ENCODE data around the gene GOSR2.

The GOSR2 gene

DNA sequence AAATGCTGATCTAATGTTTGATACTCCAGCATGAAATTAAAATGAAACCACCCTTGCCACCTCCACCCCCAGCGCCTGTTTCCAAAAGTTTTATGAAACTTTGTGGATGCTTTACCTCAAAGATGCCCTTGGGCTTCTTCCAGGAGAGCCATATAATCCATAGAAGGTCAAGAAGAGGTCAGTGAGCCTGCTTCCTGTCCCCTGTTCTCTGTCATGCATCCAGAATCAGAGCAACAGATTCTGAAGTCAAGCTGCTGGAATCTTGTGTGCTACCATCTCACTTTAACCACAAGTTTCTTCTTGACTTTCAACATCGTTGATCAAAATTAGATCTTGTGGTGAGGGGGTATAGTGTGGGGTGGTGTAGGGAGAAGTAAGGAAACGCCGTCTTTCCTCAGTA lies 8.6 kb downstream of the GOSR2 start:
- TF ChIP-seq, protein P1, sequence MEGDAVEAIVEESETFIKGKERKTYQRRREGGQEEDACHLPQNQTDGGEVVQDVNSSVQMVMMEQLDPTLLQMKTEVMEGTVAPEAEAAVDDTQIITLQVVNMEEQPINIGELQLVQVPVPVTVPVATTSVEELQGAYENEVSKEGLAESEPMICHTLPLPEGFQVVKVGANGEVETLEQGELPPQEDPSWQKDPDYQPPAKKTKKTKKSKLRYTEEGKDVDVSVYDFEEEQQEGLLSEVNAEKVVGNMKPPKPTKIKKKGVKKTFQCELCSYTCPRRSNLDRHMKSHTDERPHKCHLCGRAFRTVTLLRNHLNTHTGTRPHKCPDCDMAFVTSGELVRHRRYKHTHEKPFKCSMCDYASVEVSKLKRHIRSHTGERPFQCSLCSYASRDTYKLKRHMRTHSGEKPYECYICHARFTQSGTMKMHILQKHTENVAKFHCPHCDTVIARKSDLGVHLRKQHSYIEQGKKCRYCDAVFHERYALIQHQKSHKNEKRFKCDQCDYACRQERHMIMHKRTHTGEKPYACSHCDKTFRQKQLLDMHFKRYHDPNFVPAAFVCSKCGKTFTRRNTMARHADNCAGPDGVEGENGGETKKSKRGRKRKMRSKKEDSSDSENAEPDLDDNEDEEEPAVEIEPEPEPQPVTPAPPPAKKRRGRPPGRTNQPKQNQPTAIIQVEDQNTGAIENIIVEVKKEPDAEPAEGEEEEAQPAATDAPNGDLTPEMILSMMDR (IDR thresholded peaks at IDR 0.05; ENCODE audit: unreplicated experiment in 3 of 3), result no peak
- H3K27me3 Mint-ChIP-seq (ENCODE audit: low read depth), result no peaks in the 10 kb centered on the region
- H3K9me3 Mint-ChIP-seq, result no peaks in the 10 kb centered on the region
- H3K36me3 Mint-ChIP-seq (ENCODE audit: low read depth), result peaks cover 50% of the 10 kb centered on the region
- peak overlapping the region in 1 of 3 experiments; percentile 45 for H3K27ac Mint-ChIP-seq
- H3K4me3 Mint-ChIP-seq, result no peak overlapping the region
- H3K4me1 Mint-ChIP-seq, result peaks cover 7% of the 10 kb centered on the region

- no peak overlapping the region for H3K4me3 Mint-ChIP-seq
- H3K4me1 Mint-ChIP-seq, result no peaks in the 10 kb centered on the region
Observed at GRCh38 chr17:46935658-46936266, 12.8 kb downstream of the GOSR2 start.

GRCh38 chr17:46940692-46941404 lies 17.9 kb downstream of the GOSR2 start:
- TF ChIP-seq, protein P1 (IDR thresholded peaks at IDR 0.05; ENCODE audit: unreplicated experiment in 3 of 3), result peak; percentile 75 to 83 (median 82)
- Mint-ChIP-seq H3K4me1 (peaks cover 11% of the 10 kb centered on the region), H3K27me3 (ENCODE audit: low read depth) (peaks cover 5% of the 10 kb centered on the region), H3K4me3 (no peak overlapping the region), H3K9me3 (no peaks in the 10 kb centered on the region), H3K36me3 (ENCODE audit: low read depth) (peaks cover 42% of the 10 kb centered on the region), H3K27ac (peak overlapping the region in 1 of 3 experiments; percentile 50)

More at GRCh38 chr17:46935658-46936266, 12.8 kb downstream of the GOSR2 start:
- H3K27ac Mint-ChIP-seq, result no peak overlapping the region
- no peaks in the 10 kb centered on the region for H3K9me3 Mint-ChIP-seq
- TF ChIP-seq, protein P1 (IDR thresholded peaks at IDR 0.05; ENCODE audit: unreplicated experiment in 3 of 3), result no peak
- peaks cover 85% of the 10 kb centered on the region for H3K36me3 Mint-ChIP-seq (ENCODE audit: low read depth)
- no peaks in the 10 kb centered on the region for H3K27me3 Mint-ChIP-seq (ENCODE audit: low read depth)

- Mint-ChIP-seq H3K27me3 (ENCODE audit: low read depth) (peaks cover 5% of the 10 kb centered on the region), H3K9me3 (no peaks in the 10 kb centered on the region), H3K27ac (peak overlapping the region in 1 of 3 experiments; percentile 3), H3K4me3 (no peak overlapping the region), H3K36me3 (ENCODE audit: low read depth) (peaks cover 27% of the 10 kb centered on the region), H3K4me1 (peaks cover 11% of the 10 kb centered on the region)
- TF ChIP-seq, protein P1 (IDR thresholded peaks at IDR 0.05; ENCODE audit: unreplicated experiment in 3 of 3), result peak; percentile 75 to 81 (median 76)
Observed at GRCh38 chr17:46942441-46943217, 19.7 kb downstream of the GOSR2 start.

- H3K4me3 Mint-ChIP-seq, result no peak overlapping the region
- peaks cover 24% of the 10 kb centered on the region for H3K36me3 Mint-ChIP-seq (ENCODE audit: low read depth)
- H3K4me1 Mint-ChIP-seq, result peaks cover 11% of the 10 kb centered on the region
- H3K27ac Mint-ChIP-seq, result no peak overlapping the region
- TF ChIP-seq, protein P1 (IDR thresholded peaks at IDR 0.05; ENCODE audit: unreplicated experiment in 3 of 3), result no peak
- no peaks in the 10 kb centered on the region for H3K9me3 Mint-ChIP-seq
- H3K27me3 Mint-ChIP-seq (ENCODE audit: low read depth), result peaks cover 5% of the 10 kb centered on the region
Observed at GRCh38 chr17:46943218-46943500, 20.2 kb downstream of the GOSR2 start.
